Fibroblast of mammary gland (primary cell): ENCODE measurements around the gene PRSS21.

ENCODE experiments used
- DNase-seq: peaks from one replicate; pipeline ENCODE4 v3.0.0-alpha.2; 2010; ENCODE audit warnings: low read depth
- H3K4me3 ChIP-seq: 2 replicates; pipeline ENCODE4 v1.5.1; 2011; ENCODE audit warnings: low read depth, mild to moderate bottlenecking, low read length, moderate library complexity; ENCODE audit not compliant: control insufficient read depth
- TF ChIP-seq, protein P1 (sequence below): conservative IDR thresholded peaks from 2 replicates; pipeline ENCODE4 v1.5.1; 2011; ENCODE audit warnings: low read depth, low read length, inconsistent platforms; ENCODE audit not compliant: control insufficient read depth, insufficient read depth

Gene PRSS21

GRCh38 chr16:2836646-2837508 is 19.8 kb downstream of the PRSS21 start:
- TF ChIP-seq, protein P1, sequence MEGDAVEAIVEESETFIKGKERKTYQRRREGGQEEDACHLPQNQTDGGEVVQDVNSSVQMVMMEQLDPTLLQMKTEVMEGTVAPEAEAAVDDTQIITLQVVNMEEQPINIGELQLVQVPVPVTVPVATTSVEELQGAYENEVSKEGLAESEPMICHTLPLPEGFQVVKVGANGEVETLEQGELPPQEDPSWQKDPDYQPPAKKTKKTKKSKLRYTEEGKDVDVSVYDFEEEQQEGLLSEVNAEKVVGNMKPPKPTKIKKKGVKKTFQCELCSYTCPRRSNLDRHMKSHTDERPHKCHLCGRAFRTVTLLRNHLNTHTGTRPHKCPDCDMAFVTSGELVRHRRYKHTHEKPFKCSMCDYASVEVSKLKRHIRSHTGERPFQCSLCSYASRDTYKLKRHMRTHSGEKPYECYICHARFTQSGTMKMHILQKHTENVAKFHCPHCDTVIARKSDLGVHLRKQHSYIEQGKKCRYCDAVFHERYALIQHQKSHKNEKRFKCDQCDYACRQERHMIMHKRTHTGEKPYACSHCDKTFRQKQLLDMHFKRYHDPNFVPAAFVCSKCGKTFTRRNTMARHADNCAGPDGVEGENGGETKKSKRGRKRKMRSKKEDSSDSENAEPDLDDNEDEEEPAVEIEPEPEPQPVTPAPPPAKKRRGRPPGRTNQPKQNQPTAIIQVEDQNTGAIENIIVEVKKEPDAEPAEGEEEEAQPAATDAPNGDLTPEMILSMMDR: no peak
- no peak overlapping the region for H3K4me3 ChIP-seq
- DNase-seq: no peak

GRCh38 chr16:2838928-2839327 is 21.9 kb downstream of the PRSS21 start:
- peak; percentile 87 for DNase-seq
- TF ChIP-seq, protein P1: peak; percentile 88
- H3K4me3 ChIP-seq: no peak overlapping the region

DNA sequence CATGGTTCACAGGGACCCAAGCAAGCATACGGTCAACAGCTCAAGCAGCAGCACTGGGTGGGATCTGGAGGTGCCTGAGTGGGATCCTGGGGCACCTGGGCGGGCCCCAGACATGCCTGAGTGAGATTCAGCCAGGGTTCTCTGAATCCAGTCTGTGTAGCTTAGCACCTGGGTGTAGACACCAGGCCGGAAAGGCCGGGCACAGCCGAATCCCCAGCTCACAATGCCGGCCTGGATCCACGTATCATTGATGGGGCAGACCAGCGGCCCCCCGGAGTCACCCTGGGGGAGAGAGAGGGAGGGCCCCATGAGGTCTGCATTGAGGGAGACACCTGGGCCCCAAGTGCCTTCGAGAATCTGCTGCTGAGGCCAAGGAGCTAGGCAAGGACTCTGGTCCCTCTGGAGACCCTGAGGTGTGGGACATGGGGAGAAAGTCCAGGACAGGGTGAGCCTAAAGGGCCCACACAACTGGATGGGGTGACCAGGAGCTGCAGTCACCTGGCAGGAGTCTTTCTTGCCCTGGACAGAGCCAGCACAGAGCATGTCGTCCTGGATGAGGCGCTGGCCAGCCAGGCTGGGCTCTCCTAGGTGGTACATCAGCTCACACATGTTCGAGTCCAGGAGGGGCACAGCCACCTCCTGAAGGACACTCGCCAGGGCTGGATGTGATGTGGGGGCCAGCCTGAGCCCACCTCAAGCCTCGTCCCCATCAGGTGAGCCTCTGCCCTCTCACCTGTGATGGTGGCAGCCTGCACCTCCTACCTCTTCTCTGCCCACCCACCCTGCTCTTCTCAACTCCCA is 22.8 kb downstream of the PRSS21 start:
- no peak for DNase-seq
- no peak overlapping the region for H3K4me3 ChIP-seq
- TF ChIP-seq, protein P1: no peak

DNA sequence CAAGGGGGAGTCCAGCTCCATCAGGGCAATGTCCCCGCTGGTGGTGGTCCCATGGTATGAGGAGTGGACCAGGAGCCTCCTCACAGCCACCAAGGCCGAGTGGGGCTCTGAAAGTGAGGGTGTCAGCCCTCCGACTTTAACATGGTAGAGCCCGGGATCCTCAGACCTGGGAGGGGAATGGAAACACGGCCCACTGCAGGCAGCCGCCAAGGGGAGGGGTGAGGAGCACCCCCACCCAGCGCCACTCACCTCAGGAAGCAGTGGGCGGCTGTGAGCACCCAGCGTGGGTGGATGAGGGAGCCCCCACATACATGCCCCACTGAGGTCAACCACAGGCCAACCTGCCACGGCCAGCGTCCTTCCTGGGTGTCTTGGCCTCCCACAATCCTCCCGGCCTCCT is 23.9 kb downstream of the PRSS21 start:
- TF ChIP-seq, protein P1: no peak
- DNase-seq: no peak
- no peak overlapping the region for H3K4me3 ChIP-seq

DNA sequence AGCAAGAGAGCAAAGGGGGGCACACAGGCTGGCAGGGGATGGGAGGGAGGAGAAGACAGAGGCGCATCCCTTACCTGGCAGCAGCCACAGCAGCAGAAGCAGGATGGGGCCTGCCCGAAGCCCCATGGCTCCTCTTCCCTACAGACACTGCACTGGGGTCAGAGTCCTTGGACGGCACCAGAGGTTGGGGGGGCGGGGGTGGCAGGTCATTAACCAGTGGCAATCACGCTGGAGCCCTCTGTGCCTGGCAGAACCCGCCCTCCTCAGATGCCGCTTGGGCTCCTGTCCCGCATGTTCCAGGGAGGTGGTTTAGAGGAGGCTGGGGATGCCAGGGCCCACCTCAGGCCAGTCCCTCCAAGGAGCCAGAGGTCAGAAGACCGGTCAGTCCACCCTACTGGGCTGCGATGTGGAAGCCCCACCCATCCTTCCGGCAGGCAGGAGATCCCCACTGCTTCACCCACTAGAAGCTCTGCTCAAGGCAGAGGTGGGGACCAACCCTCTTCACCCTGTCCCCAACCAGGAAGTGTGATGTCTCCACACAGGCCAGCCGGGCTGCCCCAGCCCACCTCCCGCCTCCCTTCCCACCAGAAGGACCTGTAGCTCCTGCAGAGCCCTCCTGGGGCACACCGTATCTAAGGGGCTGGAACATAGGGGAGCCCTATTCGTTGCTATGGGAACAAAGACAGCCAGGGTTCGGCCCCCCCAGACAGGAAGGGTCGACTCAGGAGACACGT is 24.7 kb downstream of the PRSS21 start:
- TF ChIP-seq, protein P1: no peak
- peak overlapping the region; percentile 27 for H3K4me3 ChIP-seq
- no peak for DNase-seq

GRCh38 chr16:2842340-2843000 is 25.4 kb downstream of the PRSS21 start:
- peak; percentile 76 for DNase-seq
- H3K4me3 ChIP-seq: peak overlapping the region; percentile 27
- TF ChIP-seq, protein P1: peak; percentile 60
